ENCODE results near the gene PHTF2. TPM values are rescaled to one million over a fixed set of nuclear protein-coding genes. Genes with fewer than 3 reads are reported as not detected.

Gene PHTF2
- total RNA-seq, 2 experiments from 2014 or later: 26.9 to 62.4 TPM

DNA sequence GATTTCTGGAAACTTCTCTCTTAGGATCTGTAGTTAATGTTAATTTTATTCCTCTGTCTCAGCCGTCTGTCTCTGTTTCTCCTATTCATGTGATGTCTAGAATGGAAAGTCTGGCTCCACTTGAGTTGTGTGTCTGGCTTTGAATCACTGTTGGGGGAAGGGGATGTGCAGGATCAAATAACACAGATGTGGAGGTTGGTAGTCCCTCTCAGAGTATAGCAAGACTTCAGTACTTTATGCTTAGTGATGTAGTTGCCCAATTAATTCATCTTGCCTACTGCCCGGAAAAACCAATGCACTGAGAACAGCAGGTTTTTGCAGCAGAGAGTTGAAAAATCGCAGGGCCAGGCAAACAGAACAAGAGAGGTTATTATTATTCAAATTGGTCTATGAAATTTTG, 79.2 kb downstream of the PHTF2 start:
- intact Hi-C loops (cut with micrococcal nuclease; ENCODE audit: unreplicated experiment): no loop called here
- no peaks in the 10 kb centered on the region for H3K9me3 ChIP-seq (ENCODE audit: low read length)
- ChIA-PET CTCF (ENCODE audit: unreplicated experiment) (no interaction called here), POLR2A (interaction anchor here (0.8 kb wide), 1 partner anchor 83 kb away, joined by 3 read pairs; no protein-coding TSS in a partner anchor)
- H3K36me3 ChIP-seq (ENCODE audit: insufficient read depth, low read length): peaks cover 54% of the 10 kb centered on the region
- no peaks in the 10 kb centered on the region for H3K9me2 ChIP-seq (ENCODE audit: insufficient read depth, low read length)
- no peak overlapping the region for H3K27ac ChIP-seq (ENCODE audit: low read depth, low read length, poor library complexity, severe bottlenecking)
- no peaks in the 10 kb centered on the region for H3K4me1 ChIP-seq (ENCODE audit: insufficient read depth, low read length, poor library complexity, severe bottlenecking)
- peaks cover 84% of the 10 kb centered on the region for H3K79me2 ChIP-seq (ENCODE audit: insufficient read depth, low read depth, low read length)
- H3K4me2 ChIP-seq (ENCODE audit: low read length): no peak overlapping the region
- no peak for DNase-seq (ENCODE audit: low spot score)
- BruUV-seq (replicated peaks): no TSS peak
- H4K20me1 ChIP-seq (ENCODE audit: insufficient read depth, low read length): peaks cover 10% of the 10 kb centered on the region; the same call in 1 of the 2 replicates
- TF ChIP-seq EZH2phosphoT487 (IDR thresholded peaks at IDR 0.05; ENCODE audit: borderline replicate concordance, low read depth, low read length): no peak
- TF ChIP-seq, protein P1, sequence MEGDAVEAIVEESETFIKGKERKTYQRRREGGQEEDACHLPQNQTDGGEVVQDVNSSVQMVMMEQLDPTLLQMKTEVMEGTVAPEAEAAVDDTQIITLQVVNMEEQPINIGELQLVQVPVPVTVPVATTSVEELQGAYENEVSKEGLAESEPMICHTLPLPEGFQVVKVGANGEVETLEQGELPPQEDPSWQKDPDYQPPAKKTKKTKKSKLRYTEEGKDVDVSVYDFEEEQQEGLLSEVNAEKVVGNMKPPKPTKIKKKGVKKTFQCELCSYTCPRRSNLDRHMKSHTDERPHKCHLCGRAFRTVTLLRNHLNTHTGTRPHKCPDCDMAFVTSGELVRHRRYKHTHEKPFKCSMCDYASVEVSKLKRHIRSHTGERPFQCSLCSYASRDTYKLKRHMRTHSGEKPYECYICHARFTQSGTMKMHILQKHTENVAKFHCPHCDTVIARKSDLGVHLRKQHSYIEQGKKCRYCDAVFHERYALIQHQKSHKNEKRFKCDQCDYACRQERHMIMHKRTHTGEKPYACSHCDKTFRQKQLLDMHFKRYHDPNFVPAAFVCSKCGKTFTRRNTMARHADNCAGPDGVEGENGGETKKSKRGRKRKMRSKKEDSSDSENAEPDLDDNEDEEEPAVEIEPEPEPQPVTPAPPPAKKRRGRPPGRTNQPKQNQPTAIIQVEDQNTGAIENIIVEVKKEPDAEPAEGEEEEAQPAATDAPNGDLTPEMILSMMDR (conservative IDR thresholded peaks at IDR 0.05; ENCODE audit: low read length): no peak
- H2AFZ ChIP-seq (ENCODE audit: low read length): no peak overlapping the region
- no peak overlapping the region for H3K4me3 ChIP-seq (ENCODE audit: low read depth, low read length, poor library complexity, severe bottlenecking)

DNA sequence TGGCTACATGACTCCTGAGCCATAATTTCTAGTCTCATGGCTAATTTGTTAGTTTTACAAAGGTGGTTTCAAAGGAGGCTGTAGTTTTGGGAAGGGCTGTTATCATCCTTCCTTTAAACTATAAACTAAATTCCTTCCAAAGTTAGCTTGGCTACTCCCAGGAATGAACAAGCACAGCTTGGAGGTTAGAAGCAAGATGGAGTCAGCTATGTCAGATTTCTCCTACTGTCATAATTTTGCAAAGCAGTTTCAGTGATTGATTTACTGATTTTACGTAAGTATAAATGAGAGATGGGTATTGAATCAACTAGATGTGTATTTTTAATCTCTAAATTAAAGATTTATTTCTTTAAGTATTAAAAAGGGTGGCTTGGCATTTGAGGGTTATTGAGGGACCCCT, 79.9 kb downstream of the PHTF2 start:
- Histone ChIP-seq H3K36me3 (ENCODE audit: insufficient read depth, low read length) (peaks cover 54% of the 10 kb centered on the region), H3K4me3 (ENCODE audit: low read depth, low read length, poor library complexity, severe bottlenecking) (no peak overlapping the region), H2AFZ (ENCODE audit: low read length) (no peak overlapping the region), H3K4me2 (ENCODE audit: low read length) (no peak overlapping the region), H3K9me3 (ENCODE audit: low read length) (no peaks in the 10 kb centered on the region), H3K79me2 (ENCODE audit: insufficient read depth, low read depth, low read length) (peaks cover 91% of the 10 kb centered on the region), H3K4me1 (ENCODE audit: insufficient read depth, low read length, poor library complexity, severe bottlenecking) (no peaks in the 10 kb centered on the region), H3K27ac (ENCODE audit: low read depth, low read length, poor library complexity, severe bottlenecking) (no peak overlapping the region), H3K9me2 (ENCODE audit: insufficient read depth, low read length) (no peaks in the 10 kb centered on the region), H4K20me1 (ENCODE audit: insufficient read depth, low read length) (peaks cover 10% of the 10 kb centered on the region; the same call in 1 of the 2 replicates)
- DNase-seq (ENCODE audit: low spot score): no peak
- CTCF ChIA-PET (ENCODE audit: unreplicated experiment): no interaction called here
- intact Hi-C loops (cut with micrococcal nuclease; ENCODE audit: unreplicated experiment): no loop called here
- no TSS peak for BruUV-seq (replicated peaks)
- POLR2A ChIA-PET: interaction anchor here (0.8 to 1.0 kb wide), 2 partner anchors 9 to 14 kb away, joined by 3 read pairs; no protein-coding TSS in a partner anchor
- TF ChIP-seq, protein P1 (conservative IDR thresholded peaks at IDR 0.05; ENCODE audit: low read length): no peak
- no peak for TF ChIP-seq EZH2phosphoT487 (IDR thresholded peaks at IDR 0.05; ENCODE audit: borderline replicate concordance, low read depth, low read length)

DNA sequence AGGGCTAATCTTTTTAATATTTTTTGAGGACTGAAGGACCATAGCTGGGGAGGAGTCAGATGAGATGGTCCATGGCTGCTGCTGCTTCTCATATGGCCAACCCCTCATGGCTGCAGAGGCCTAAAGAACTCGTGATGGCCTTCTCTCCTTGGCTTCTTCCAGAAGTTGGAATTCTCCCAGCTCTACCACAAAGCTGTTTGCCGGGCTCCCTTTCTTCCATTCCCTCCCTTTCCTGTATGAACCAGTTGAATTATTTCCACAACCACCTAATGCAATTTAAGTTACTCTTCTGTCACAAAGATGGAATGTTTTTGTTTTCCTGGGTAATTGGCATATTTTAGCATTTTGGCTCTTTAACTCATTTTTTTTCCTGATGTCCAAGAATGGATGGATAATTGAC, 80.7 kb downstream of the PHTF2 start:
- Histone ChIP-seq H3K4me1 (ENCODE audit: insufficient read depth, low read length, poor library complexity, severe bottlenecking) (no peaks in the 10 kb centered on the region), H3K27ac (ENCODE audit: low read depth, low read length, poor library complexity, severe bottlenecking) (no peak overlapping the region), H4K20me1 (ENCODE audit: insufficient read depth, low read length) (peaks cover 10% of the 10 kb centered on the region; the same call in 1 of the 2 replicates), H3K79me2 (ENCODE audit: insufficient read depth, low read depth, low read length) (peaks cover 96% of the 10 kb centered on the region), H3K9me2 (ENCODE audit: insufficient read depth, low read length) (no peaks in the 10 kb centered on the region), H3K9me3 (ENCODE audit: low read length) (no peaks in the 10 kb centered on the region), H2AFZ (ENCODE audit: low read length) (no peak overlapping the region), H3K4me2 (ENCODE audit: low read length) (no peak overlapping the region), H3K4me3 (ENCODE audit: low read depth, low read length, poor library complexity, severe bottlenecking) (no peak overlapping the region), H3K36me3 (ENCODE audit: insufficient read depth, low read length) (peaks cover 55% of the 10 kb centered on the region)
- intact Hi-C loops (cut with micrococcal nuclease; ENCODE audit: unreplicated experiment): no loop called here
- TF ChIP-seq, protein P1 (conservative IDR thresholded peaks at IDR 0.05; ENCODE audit: low read length): no peak
- no peak for TF ChIP-seq EZH2phosphoT487 (IDR thresholded peaks at IDR 0.05; ENCODE audit: borderline replicate concordance, low read depth, low read length)
- BruUV-seq (replicated peaks): no TSS peak
- ChIA-PET POLR2A (interaction anchor here (0.6 to 2.2 kb wide), 3 partner anchors 8 to 348 kb away, joined by 3 to 12 read pairs (median 6); no protein-coding TSS in a partner anchor), CTCF (ENCODE audit: unreplicated experiment) (no interaction called here)
- DNase-seq (ENCODE audit: low spot score): no peak

Data from OCI-LY7 (cell line).